GM12878 (cell line): Measurements from ENCODE around the gene IFI6. TPM values are rescaled to one million over a fixed set of nuclear protein-coding genes. Genes with fewer than 3 reads are reported as not detected.

Experiments used
- ATAC-seq: fragments of 200-7000 bp; cut with Tn5 transposase; 3 replicates; pipeline ENCODE4 v1.9.1; 2020; ENCODE audit warnings: mild to moderate bottlenecking, moderate library complexity
- BruUV-seq: library from RNA; stranded (reverse); fragments of 400-500 nt; replicated peaks from 2 replicates; lab custom pipeline; 2021; lab: Mats Ljungman, UMichigan
- CTCF ChIA-PET: fragments of 300-600 bp; sonication (Branson Sonifier 250); formaldehyde crosslinking; extraction: SDS; loops from one replicate; lab custom pipeline; 2021; ENCODE audit warnings: inconsistent platforms; lab: Yijun Ruan, JAX
- POLR2A ChIA-PET: fragments of 350-600 bp; formaldehyde crosslinking; extraction: SDS; loops from one replicate; lab custom pipeline; 2021; ENCODE audit warnings: inconsistent platforms; lab: Charles Lee
- RAD21 ChIA-PET: fragments of 300-600 bp; sonication (Branson Sonifier 250); formaldehyde crosslinking; loops from one replicate; lab custom pipeline; 2023; ENCODE audit warnings: antibody characterized with exemption; ENCODE audit not compliant: unreplicated experiment; lab: Charles Lee
- SMC1A ChIA-PET: fragments of 300-600 bp; sonication (Branson Sonifier 250); formaldehyde crosslinking; loops from one replicate; lab custom pipeline; 2023; ENCODE audit not compliant: unreplicated experiment, uncharacterized antibody; lab: Charles Lee
- DNase-seq: peaks from one replicate; pipeline ENCODE4 v3.0.0-alpha.2; 2011; ENCODE audit warnings: low read depth, low spot score
- FAIRE-seq: peaks from 3 replicates; lab custom pipeline; 2011; peaks lifted over from hg19 to GRCh38; lab: Jason Lieb, UNC
- H2AFZ ChIP-seq: 2 replicates; pipeline ENCODE4 v1.6.0; 2011; ENCODE audit warnings: low read depth, low read length, control low read depth; ENCODE audit not compliant: control insufficient read depth
- H3K27ac ChIP-seq: 2 replicates; pipeline ENCODE4 v1.5.1; 2011; ENCODE audit warnings: control low read depth; ENCODE audit not compliant: control insufficient read depth, insufficient read depth
- H3K27me3 ChIP-seq, 2 experiments: replicated peaks in 1 of 2; 2 replicates each; pipeline versions ENCODE4 v1.6.0 to v1.6.1; 2011; ENCODE audit warnings: low read length in 1 of 2; ENCODE audit not compliant: control insufficient read depth in 2 of 2, insufficient read depth in 2 of 2
- H3K36me3 ChIP-seq, 2 experiments: 2 replicates each; pipeline ENCODE4 v1.5.1; 2011; ENCODE audit warnings: low read length in 1 of 2; ENCODE audit not compliant: control insufficient read depth in 2 of 2, insufficient read depth in 2 of 2
- H3K4me1 ChIP-seq: 2 replicates; pipeline ENCODE4 v1.6.1; 2011; ENCODE audit warnings: mild to moderate bottlenecking, low read length, moderate library complexity, mixed read lengths; ENCODE audit not compliant: control insufficient read depth, insufficient read depth
- H3K4me2 ChIP-seq: 2 replicates; pipeline ENCODE4 v1.6.0; 2011; ENCODE audit warnings: control low read depth; ENCODE audit not compliant: control insufficient read depth, insufficient read depth
- H3K4me3 ChIP-seq: fragments of 200-600 bp; sonication (generic); 2 replicates; pipeline ENCODE4 v1.5.1; 2016
- H3K79me2 ChIP-seq: 2 replicates; pipeline ENCODE4 v1.6.0; 2011; ENCODE audit warnings: low read length; ENCODE audit not compliant: control insufficient read depth, insufficient read depth
- H3K9ac ChIP-seq: 2 replicates; pipeline ENCODE4 v1.8.0; 2011; ENCODE audit warnings: low read length, control low read depth, mixed read lengths; ENCODE audit not compliant: control insufficient read depth, insufficient read depth
- H3K9me3 ChIP-seq: replicated peaks from 3 replicates; pipeline ENCODE4 v1.5.1; 2011; ENCODE audit warnings: mild to moderate bottlenecking, low read length; ENCODE audit not compliant: control insufficient read depth, insufficient read depth
- H4K20me1 ChIP-seq: 2 replicates; pipeline ENCODE4 v1.6.0; 2011; ENCODE audit not compliant: control insufficient read depth, insufficient read depth
- JUNB ChIP-seq: IDR thresholded peaks from 2 replicates; pipeline ENCODE4 v1.6.1; 2016; ENCODE audit warnings: antibody characterized with exemption, mild to moderate bottlenecking
- NR2F1 ChIP-seq: fragments of 450-650 bp; conservative IDR thresholded peaks from 2 replicates; pipeline ENCODE4 v1.6.1; 2017; ENCODE audit warnings: mild to moderate bottlenecking
- PRDM15 ChIP-seq: fragments of 450-650 bp; formaldehyde crosslinking; IDR thresholded peaks from 2 replicates; pipeline ENCODE4 v1.4.0; 2020; ENCODE audit warnings: mild to moderate bottlenecking, moderate library complexity
- SMAD1 ChIP-seq: fragments of 450-650 bp; IDR thresholded peaks from 2 replicates; pipeline ENCODE4 v1.6.1; 2018; ENCODE audit warnings: mild to moderate bottlenecking, low read depth; ENCODE audit not compliant: partially characterized antibody
- SMARCA5 ChIP-seq: fragments of 450-650 bp; IDR thresholded peaks from 2 replicates; pipeline ENCODE4 v1.6.1; 2017; ENCODE audit warnings: mild to moderate bottlenecking
- SMC3 ChIP-seq: IDR thresholded peaks from 2 replicates; pipeline ENCODE4 v1.6.1; 2011; ENCODE audit warnings: low read length, improper control_type of control experiment, borderline replicate concordance
- ZBTB40 ChIP-seq: fragments of 450-650 bp; IDR thresholded peaks from 2 replicates; pipeline ENCODE4 v1.6.1; 2016; ENCODE audit warnings: mild to moderate bottlenecking, moderate library complexity, borderline replicate concordance
- WGBS: methylation state at CpG from one replicate; pipeline ENCODE4 v1.1.6; 2016; ENCODE audit warnings: low lambda C conversion rate; ENCODE audit not compliant: insufficient replicate concordance, insufficient coverage; ENCODE audit errors: missing lambda C conversion rate; 5-methylcytosine and 5-hydroxymethylcytosine counted together
- in situ Hi-C: fragments of 300-500 bp; cut with MboI; formaldehyde crosslinking; loops from 9 replicates; pipeline ENCODE4 v1.14.3; 2018; ENCODE audit warnings: mixed read lengths
- intact Hi-C: fragments of 100-400 bp; cut with micrococcal nuclease; formaldehyde crosslinking; loops from one replicate; pipeline ENCODE4 v1.14.2; 2022; ENCODE audit not compliant: unreplicated experiment
- polyA plus RNA-seq, 11 experiments: library from polyadenylated mRNA; depleted of rRNA in 4 of 11; unstranded in 6 of 11; stranded (reverse) in 5 of 11; fragments of >200 nt; fragmentation: Nextera tagmentation in 4 of 11; fragmentation: Illumina TruSeq in 1 of 11; extraction: Ambion mirVana in 4 of 11; extraction: Trizol in 1 of 11; gene quantifications; 1 replicate in 1 of 11; 2 replicates in 10 of 11; pipeline versions ENCODE4 v1.2.1 to v1.2.3, GENCODE V29; 2011 to 2016; ENCODE audit warnings: inconsistent platforms in 2 of 11, missing spikeins in 2 of 11, low read depth in 1 of 11
- total RNA-seq, 4 experiments: library from RNA; depleted of rRNA in 3 of 4; stranded (reverse); fragments of >200 nt in 3 of 4; fragmentation: Illumina TruSeq in 1 of 4; extraction: Trizol in 1 of 4; gene quantifications; 2 replicates each; pipeline versions ENCODE4 v1.2.1 to v1.2.3, GENCODE V29; 2013 to 2021

IFI6 gene
- total and polyA plus RNA-seq, 10 of the 15 experiments (the other 5 are each of a cell fraction or from before 2014, with no cell fraction given): 5.6 to 123 (median 69.0) TPM

DNA sequence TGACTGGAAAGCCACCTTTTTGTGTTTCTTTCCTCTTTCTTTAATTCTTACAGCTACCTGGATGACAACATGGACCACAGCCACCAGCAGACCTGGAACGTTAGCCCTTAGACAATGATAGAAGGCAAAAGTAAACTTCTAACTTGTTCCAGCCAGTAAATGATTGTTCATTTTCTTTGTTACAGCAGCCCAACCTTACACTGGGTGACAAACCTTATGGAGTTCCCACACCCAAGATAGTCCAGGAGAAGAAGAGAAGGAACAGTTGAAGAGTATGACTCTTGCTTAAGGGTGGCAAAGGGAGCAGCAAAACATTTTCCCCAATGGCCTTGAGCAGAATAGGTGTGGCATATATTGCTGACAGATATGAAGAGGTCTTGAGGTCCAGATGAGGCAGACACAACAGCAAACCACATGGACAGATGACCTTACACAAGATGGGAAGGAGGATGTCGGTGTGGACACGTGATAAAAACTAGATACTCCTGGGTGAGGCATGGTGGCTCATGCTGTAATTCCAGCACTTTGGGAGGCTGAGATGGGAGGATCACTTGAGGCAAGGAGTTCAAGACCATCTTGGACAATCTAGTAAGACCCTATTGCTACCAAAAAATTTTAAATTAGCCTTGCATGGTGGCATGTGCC, 42.0 kb upstream of the IFI6 start:
- Histone ChIP-seq H3K9me3 (peaks cover 6% of the 10 kb centered on the region; the same call in 2 of the 3 replicates), H3K27ac (no peak overlapping the region), H3K79me2 (no peaks in the 10 kb centered on the region), H3K4me1 (no peaks in the 10 kb centered on the region), H2AFZ (no peak overlapping the region), H3K27me3 (no peaks in the 10 kb centered on the region; a peak in 1 of 4 replicates), H3K9ac (no peak overlapping the region), H3K4me2 (no peak overlapping the region), H4K20me1 (no peaks in the 10 kb centered on the region), H3K4me3 (no peak overlapping the region), H3K36me3 (no peaks in the 10 kb centered on the region)
- intact Hi-C loops (no loop called here), in situ Hi-C loops (no loop called here)
- peak; percentile 41 for FAIRE-seq
- ChIA-PET SMC1A (interaction anchor here (0.7 kb wide), 1 partner anchor 12 kb away, joined by 3 read pairs; the partner anchor contains the start of gene FAM76A), POLR2A (interaction anchor here (0.7 kb wide), 1 partner anchor 8 kb away, joined by 3 read pairs; no protein-coding TSS in a partner anchor), RAD21 (no interaction called here), CTCF (interaction anchor here (0.6 to 1.5 kb wide), 4 partner anchors 7 to 45 kb away, joined by 3 to 5 read pairs (median 3); partner anchors contain the start of gene IFI6)
- WGBS: 44% methylated on average over 3 of the region's 3 CpGs
- no peak for ATAC-seq
- BruUV-seq: no TSS peak
- TF ChIP-seq SMARCA5 (no peak), SMAD1 (no peak)
- no peak for DNase-seq

DNA sequence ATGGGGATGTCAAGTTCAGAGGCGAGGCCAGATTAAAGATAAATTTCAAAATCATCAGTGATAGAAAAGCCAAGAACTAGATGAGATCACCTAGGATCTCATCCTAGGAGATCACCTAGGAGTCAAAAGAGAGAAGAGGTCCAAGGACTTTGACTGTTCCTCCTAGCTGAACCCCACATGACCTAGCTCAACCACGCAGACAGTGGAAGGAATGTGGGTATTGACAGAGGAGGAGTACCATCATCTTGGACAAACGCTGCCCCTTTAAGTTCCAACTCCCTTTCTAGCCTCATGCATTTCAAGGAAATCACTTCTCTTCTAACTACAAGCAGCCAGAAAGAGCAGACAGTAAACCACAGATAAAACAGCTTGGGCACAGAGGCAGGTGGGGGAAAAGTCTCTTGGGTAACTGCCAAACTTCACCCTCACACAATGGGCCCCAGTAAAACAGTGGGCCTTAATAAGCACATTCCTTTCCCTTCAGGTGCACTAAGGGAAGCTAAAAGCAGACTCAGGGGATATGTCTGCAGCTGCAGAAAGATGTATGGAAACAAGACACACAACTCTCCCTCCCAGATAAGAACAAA, 41.2 kb upstream of the IFI6 start:
- H3K36me3 ChIP-seq: no peaks in the 10 kb centered on the region
- ChIA-PET SMC1A (interaction anchor here (0.7 kb wide), 1 partner anchor 12 kb away, joined by 3 read pairs; the partner anchor contains the start of gene FAM76A), RAD21 (no interaction called here), POLR2A (interaction anchor here (0.7 kb wide), 1 partner anchor 9 kb away, joined by 3 read pairs; no protein-coding TSS in a partner anchor), CTCF (interaction anchor here (0.7 kb wide), 1 partner anchor 44 kb away, joined by 3 read pairs; no protein-coding TSS in a partner anchor)
- H3K79me2 ChIP-seq: no peaks in the 10 kb centered on the region
- WGBS: 66% methylated on average over 3 of the region's 3 CpGs
- ATAC-seq (no peak), DNase-seq (no peak), FAIRE-seq (no peak)
- in situ Hi-C loops (no loop called here), intact Hi-C loops (no loop called here)
- no TSS peak for BruUV-seq
- no peak overlapping the region for H3K4me2 ChIP-seq
- H3K4me1 ChIP-seq: no peaks in the 10 kb centered on the region
- no peaks in the 10 kb centered on the region; a peak in 1 of 4 replicates for H3K27me3 ChIP-seq
- no peak overlapping the region for H3K4me3 ChIP-seq
- no peak overlapping the region for H2AFZ ChIP-seq
- H3K9ac ChIP-seq: no peak overlapping the region
- H4K20me1 ChIP-seq: no peaks in the 10 kb centered on the region
- peaks cover 6% of the 10 kb centered on the region; the same call in 2 of the 3 replicates for H3K9me3 ChIP-seq
- H3K27ac ChIP-seq: no peak overlapping the region
- TF ChIP-seq NR2F1 (no peak), ZBTB40 (no peak), SMC3 (no peak), JUNB (no peak), PRDM15 (CRISPR knock-in tag) (no peak)
